GM21619 (cell line): ENCODE measurements around the gene ARMC9.
"Not testable (repeated sequence)": the region's sequence is repeated elsewhere in the genome, so short reads cannot be mapped to it uniquely, and the experiment has no call there.

Source experiments
- ATAC-seq: cut with Tn5 transposase; IDR thresholded peaks from one replicate; pipeline ENCODE4 v1.9.1; 2021; ENCODE audit not compliant: unreplicated experiment

The ARMC9 gene

GRCh38 chr2:231336236-231336635 lies 137.8 kb downstream of the ARMC9 start:
- ATAC-seq, result no peak

GRCh38 chr2:231336700-231337099 lies 138.3 kb downstream of the ARMC9 start:
- no peak for ATAC-seq

DNA sequence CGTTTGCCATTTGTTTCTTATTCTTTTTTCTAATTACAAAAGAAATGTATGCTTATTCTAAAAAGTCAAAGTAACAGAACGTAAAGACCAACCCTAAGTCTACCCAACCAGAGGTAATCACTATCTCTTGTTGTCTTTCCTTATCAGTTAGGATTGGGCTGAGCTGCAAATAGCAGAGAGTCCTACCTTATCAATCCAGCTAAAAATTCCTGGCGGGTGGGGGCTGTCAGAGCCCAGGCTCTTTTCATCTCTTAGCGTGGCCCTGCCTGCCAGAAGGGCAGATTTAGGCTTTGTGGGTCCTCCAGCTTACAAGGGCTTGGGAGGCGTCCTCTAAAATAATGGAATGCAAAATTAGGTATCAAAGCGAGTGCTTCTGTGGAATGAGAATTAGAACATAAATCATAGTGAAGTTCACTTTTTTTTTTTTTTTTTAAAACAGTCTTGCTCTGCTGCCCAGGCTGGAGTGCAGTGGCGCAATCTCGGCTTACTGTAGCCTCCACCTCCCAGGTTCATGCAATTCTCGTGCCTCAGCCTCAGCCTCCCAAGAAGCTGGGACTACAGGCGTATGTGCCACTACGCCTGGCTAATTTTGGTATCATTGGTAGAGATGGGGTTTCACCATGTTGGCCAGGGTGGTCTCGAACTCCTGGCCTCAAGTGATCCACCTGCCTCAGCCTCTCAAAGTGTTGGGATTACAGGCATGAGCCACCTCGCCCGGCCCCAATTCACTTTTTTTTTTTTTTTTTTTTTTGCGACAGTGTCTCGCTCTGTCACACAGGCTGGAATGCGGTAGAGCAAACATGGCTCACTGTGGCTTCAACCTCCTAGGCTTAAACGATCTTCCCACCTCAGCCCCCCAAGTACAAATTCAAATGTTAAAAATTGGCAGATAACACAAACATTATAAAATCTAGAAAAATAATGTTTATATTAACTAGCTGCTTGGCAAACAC lies 139.7 kb downstream of the ARMC9 start:
- no peak for ATAC-seq

DNA sequence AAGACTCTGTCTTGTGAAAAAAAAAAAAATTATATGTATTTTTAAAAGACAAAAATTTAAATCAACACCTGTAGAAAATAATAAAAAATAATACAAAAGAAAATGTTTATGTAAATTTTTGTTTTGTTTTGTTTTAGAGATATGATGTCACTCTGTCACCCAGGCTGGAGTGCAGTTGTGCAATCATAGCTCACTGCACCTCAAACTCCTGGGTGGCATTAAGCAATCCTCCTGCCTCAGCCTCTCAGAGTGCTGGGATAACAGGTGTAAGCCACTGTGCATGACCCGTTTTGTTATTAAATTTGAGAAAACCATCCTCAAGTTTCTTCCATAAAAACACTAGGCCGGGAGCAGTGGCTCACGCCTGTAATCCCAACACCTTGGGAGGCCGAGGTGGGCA lies 140.9 kb downstream of the ARMC9 start:
- ATAC-seq, result no peak

DNA sequence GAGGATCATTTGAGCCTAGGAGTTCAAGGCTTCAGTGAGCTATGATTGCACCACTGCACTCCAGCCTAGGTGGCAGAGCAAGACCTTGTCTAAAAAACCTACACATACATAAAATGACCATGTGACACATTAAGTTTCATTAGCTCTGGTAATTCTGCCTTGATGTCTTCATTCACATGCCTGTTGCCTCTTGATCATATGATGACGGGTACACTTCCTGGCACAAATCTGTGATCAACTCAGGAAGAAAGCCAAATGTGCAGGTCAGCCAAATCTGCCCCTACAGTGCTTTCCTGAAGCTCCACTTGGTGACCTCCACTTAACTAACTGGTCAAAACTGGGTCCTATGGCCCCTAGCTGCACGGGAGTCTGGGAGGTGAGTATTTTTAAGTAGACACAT lies 142.7 kb downstream of the ARMC9 start:
- no peak for ATAC-seq

DNA sequence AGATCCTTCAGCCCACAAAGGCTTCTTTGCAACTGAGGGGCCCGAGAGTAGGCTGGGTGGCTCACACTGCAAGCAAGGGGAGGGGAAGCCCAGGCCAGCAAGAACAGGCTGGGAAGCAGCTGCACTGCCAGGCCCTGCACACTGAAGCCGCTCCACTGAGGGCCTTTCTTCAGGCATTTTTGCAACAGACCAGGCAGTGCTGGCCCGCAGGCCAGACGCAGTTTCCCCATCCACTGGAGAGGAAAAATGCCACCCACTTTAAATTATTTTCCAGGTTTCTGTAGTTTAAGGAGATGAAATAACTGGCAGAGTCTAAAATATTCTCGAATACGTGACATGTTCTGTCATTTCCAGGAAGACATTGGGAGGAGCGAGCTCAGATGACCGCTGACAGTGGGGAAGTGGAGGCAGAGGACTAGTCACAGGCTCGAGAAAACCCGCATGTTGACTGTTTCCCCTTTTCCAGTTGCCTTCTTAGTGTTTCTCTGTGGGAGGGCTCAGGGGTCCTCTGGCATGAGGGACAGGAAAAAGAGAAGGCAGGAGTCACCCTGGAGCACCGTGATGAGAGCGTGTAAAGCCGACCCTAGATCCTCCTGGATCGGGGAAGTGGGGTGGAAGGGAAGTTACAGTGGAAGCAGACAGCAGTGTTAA lies 143.8 kb downstream of the ARMC9 start:
- ATAC-seq, result no peak

- ATAC-seq, result no peak
Observed at GRCh38 chr2:231343006-231343710, 144.7 kb downstream of the ARMC9 start.

DNA sequence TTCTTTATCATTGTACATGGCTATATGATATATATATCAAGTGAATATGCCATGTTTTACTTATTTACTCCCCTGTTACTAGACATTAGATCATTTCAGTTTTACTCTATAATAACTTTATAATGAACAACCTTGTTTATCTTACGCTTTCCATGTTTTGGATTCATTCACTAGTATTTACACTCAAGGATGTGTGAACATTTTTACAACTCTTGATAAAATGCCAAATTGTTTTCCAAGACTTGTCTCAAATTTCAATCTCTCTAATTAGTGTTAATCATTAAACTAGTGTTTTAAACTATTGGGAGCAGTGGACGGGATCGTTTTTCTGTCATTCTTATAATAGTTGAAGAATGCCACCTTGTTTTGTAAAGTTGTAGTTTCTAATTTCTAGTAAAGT lies 145.6 kb downstream of the ARMC9 start:
- no peak for ATAC-seq

- ATAC-seq, result no peak
Observed at GRCh38 chr2:231344851-231345250, 146.4 kb downstream of the ARMC9 start.

- ATAC-seq, result no peak
Observed at GRCh38 chr2:231347081-231347480, 148.7 kb downstream of the ARMC9 start.

- no peak for ATAC-seq
Observed at GRCh38 chr2:231347638-231348037, 149.2 kb downstream of the ARMC9 start.

- no peak for ATAC-seq
Observed at GRCh38 chr2:231348173-231348572, 149.7 kb downstream of the ARMC9 start.

DNA sequence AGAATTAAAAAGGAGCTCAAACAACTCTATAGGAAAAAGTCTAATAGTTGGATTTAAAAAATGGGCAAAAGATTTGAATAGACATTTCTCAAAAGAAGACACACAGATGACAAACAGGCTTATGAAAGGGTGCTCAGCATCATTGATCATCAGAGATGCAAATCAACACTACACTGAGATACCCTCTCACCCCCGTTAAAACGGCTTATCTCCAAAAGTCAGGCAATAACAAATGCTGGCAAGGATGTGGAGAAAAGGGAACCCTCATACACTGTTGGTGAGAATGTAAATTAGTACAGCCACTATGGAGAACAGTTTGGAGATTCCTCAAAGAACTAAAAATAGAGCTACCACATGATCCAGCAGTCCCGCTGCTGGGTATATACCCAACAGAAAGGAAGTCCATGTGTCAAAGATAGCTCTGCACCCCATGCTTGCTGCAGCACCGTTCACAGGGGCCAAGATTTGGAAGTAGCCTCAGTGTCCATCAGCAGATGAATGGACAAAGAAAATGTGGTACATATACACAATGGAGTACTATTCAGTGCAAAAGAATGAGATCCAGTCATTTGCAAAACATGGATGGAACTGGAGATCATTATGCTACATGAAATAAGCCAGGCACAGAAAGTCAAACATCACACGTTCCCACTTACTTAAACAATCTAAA lies 150.4 kb downstream of the ARMC9 start:
- ATAC-seq, result no peak

DNA sequence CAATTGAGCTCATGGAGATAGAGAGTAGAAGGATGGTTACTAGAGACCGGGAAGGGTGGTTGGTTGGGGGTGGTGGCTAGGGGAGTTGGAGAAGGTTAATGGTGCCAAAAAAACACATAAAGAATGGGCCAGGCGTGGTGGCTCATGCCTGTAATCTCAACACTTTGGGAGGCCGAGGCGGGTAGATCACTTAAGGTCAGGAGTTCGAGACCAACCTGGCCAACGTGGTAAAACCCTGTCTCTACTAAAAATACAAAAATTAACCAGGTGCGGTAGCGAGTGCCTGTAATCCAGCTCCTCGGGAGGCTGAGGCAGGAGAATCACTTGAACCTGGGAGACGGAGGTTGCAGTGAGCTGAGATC lies 150.9 kb downstream of the ARMC9 start:
- ATAC-seq, result not testable (repeated sequence)

DNA sequence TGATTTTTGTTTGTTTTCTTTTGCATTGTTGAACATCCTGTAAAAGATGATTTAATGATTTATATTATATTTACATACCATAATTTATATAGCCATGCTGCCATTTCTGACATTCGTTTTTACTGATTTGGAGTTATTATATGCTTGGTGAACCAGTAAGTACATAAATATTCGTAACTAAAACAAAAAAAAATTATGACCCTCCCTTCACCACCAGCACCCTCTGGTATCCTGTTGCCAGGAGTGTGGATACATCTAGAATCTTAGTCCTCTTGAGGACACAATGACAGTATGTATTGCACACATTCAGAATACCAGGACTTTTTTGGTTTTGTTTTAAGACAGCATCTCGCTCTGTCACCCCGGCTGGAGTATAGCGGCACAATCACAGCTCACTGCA lies 153.2 kb downstream of the ARMC9 start:
- ATAC-seq, result no peak

GRCh38 chr2:231353469-231353868 lies 155.0 kb downstream of the ARMC9 start:
- no peak for ATAC-seq

DNA sequence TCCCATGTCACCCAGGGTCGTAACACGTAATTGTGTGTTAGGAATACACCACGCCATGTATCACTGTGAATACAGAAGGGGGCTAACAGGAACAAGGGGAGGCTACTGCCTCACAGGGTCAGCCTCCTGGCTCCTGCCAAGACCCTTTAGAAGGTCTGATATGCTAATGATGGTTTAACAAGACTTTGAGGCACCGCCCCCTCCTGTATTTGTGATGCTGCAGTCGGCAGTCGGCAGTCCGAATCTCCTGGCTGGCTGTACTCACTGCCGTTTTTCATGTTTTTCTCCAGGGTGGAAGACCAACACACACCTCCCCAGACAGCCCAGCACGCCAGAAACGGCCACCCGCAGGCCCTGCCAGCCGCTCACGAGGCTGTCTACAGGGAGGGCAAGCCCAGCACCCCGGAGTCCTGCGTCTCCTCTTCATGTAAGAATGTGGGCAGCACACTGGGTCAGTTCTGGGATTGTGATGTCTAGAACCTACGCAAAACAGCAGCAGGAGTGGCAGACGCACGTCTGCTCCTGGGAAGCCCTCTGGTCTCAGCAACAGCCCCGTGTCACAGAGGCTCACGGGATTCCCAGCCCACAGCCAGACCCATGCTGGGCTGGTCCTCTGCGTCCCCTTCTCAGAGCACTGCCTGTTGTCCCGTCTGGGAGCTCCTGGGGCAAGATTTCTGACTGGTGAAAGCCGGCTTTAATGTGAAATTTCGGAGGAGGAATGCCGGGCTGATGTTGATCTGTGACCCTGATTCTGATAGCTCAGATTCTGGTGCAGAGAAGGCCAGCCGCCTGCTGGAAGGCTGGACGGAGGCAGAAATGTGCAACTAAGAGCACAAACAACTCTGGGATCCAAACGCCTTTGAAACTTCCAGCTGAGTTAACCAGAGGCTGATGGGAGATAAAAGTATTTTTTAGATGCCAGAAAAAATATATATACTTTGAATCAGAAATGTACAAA lies 157.4 kb downstream of the ARMC9 start:
- ATAC-seq, result no peak

DNA sequence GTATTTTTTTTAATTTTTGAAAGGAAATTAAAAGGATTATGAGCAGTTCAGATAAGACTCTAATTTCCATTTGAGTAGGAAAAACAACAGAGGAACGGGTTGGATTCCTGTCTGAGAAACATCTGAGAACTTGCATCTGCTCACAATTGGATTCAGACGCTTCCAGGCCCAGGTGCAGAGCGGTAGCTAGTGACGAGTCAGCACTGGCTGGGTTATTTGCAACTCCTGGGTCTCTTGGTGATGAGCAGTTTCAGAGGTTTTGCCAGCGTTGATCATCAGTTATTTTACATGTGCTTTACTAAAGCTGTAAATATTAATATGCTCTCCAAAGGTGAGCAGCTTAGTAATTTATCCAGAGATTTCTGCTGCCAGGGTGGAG lies 158.0 kb downstream of the ARMC9 start:
- no peak for ATAC-seq

GRCh38 chr2:231357048-231357447 lies 158.6 kb downstream of the ARMC9 start:
- no peak for ATAC-seq

GRCh38 chr2:231357931-231358330 lies 159.5 kb downstream of the ARMC9 start:
- ATAC-seq, result no peak
